ENCODE data around the gene KRT34. TPM values are rescaled to one million over a fixed set of nuclear protein-coding genes. Genes with fewer than 3 reads are reported as not detected.
"Not testable (repeated sequence)": the region's sequence is repeated elsewhere in the genome, so short reads cannot be mapped to it uniquely, and the experiment has no call there.

The KRT34 gene
- not detected for total RNA-seq
- long read RNA-seq = 0 reads

GRCh38 chr17:41381943-41382342 lies at the start of gene KRT34:
KRT34 (minus strand) TSS chr17:41382306; CDS start chr17:41382246, 60 bp downstream.
- DNase-seq; intact Hi-C loops (cut with micrococcal nuclease); H3K4me3 ChIP-seq; H3K27ac ChIP-seq (replicated peaks); H3K4me1 ChIP-seq; H3K36me3 ChIP-seq: not testable (repeated sequence)
- H3K27me3 ChIP-seq (ENCODE audit: low read depth) = peaks cover 53% of the 10 kb centered on the region
- peaks cover 17% of the 10 kb centered on the region for H3K9me3 ChIP-seq (replicated peaks)

GRCh38 chr17:41430376-41430775 lies 48.3 kb upstream of the KRT34 start:
- DNase-seq; H3K4me1 ChIP-seq; H3K4me3 ChIP-seq; H3K9me3 ChIP-seq (replicated peaks); H3K27ac ChIP-seq (replicated peaks); intact Hi-C loops (cut with micrococcal nuclease); H3K36me3 ChIP-seq: not testable (repeated sequence)
- peaks cover 75% of the 10 kb centered on the region for H3K27me3 ChIP-seq (ENCODE audit: low read depth)

- Histone ChIP-seq H3K36me3 (no peaks in the 10 kb centered on the region), H3K27ac (replicated peaks) (no peak overlapping the region), H3K9me3 (replicated peaks) (no peaks in the 10 kb centered on the region), H3K4me3 (no peak overlapping the region), H3K4me1 (peaks cover 7% of the 10 kb centered on the region), H3K27me3 (ENCODE audit: low read depth) (peaks cover 79% of the 10 kb centered on the region)
- intact Hi-C loops (cut with micrococcal nuclease) = no loop called here
- no peak for TF ChIP-seq CTCF (IDR thresholded peaks at IDR 0.05; ENCODE audit: borderline replicate concordance)
- no peak for DNase-seq
Measured at GRCh38 chr17:41429667-41430066, 47.6 kb upstream of the KRT34 start.

- Histone ChIP-seq H3K36me3 (no peaks in the 10 kb centered on the region), H3K9me3 (replicated peaks) (no peaks in the 10 kb centered on the region), H3K27ac (replicated peaks) (no peak overlapping the region), H3K4me1 (no peaks in the 10 kb centered on the region), H3K4me3 (no peak overlapping the region), H3K27me3 (ENCODE audit: low read depth) (peaks cover 88% of the 10 kb centered on the region)
- intact Hi-C loops (cut with micrococcal nuclease) = no loop called here
- TF ChIP-seq CTCF (IDR thresholded peaks at IDR 0.05; ENCODE audit: borderline replicate concordance) = no peak
- DNase-seq = no peak
Measured at GRCh38 chr17:41428591-41429291, 46.6 kb upstream of the KRT34 start.

- intact Hi-C loops (cut with micrococcal nuclease) = no loop called here
- H3K27ac ChIP-seq (replicated peaks) = no peak within 1 kb of the TSS
- TF ChIP-seq CTCF (IDR thresholded peaks at IDR 0.05; ENCODE audit: borderline replicate concordance) = no peak
- peaks cover 72% of the 10 kb centered on the region for H3K27me3 ChIP-seq (ENCODE audit: low read depth)
- H3K9me3 ChIP-seq (replicated peaks) = no peaks in the 10 kb centered on the region
- no peak within 1 kb of the TSS for H3K4me3 ChIP-seq
- DNase-seq = no peak
- H3K4me1 ChIP-seq = no peaks in the 10 kb centered on the region
- no peaks in the 10 kb centered on the region for H3K36me3 ChIP-seq
Measured at GRCh38 chr17:41424111-41424635, 42.1 kb upstream of the KRT34 start, which contains the start of gene KRT37. KRT37 (minus strand) TSS chr17:41424585; CDS start chr17:41424523, 62 bp downstream.

- H3K9me3 ChIP-seq (replicated peaks); DNase-seq; H3K27ac ChIP-seq (replicated peaks); H3K4me3 ChIP-seq; intact Hi-C loops (cut with micrococcal nuclease); H3K36me3 ChIP-seq; H3K4me1 ChIP-seq: not testable (repeated sequence)
- H3K27me3 ChIP-seq (ENCODE audit: low read depth) = peaks cover 64% of the 10 kb centered on the region
Measured at GRCh38 chr17:41422586-41422985, 40.5 kb upstream of the KRT34 start.

- intact Hi-C loops (cut with micrococcal nuclease) = no loop called here
- TF ChIP-seq CTCF (IDR thresholded peaks at IDR 0.05; ENCODE audit: borderline replicate concordance) = no peak
- DNase-seq = no peak
Measured at GRCh38 chr17:41421617-41422016, 39.5 kb upstream of the KRT34 start.

More at GRCh38 chr17:41421617-41422016, 39.5 kb upstream of the KRT34 start:
- peaks cover 56% of the 10 kb centered on the region for H3K27me3 ChIP-seq (ENCODE audit: low read depth)
- H3K36me3 ChIP-seq = no peaks in the 10 kb centered on the region
- no peaks in the 10 kb centered on the region for H3K9me3 ChIP-seq (replicated peaks)
- H3K4me3 ChIP-seq = no peak overlapping the region
- peaks cover 5% of the 10 kb centered on the region for H3K4me1 ChIP-seq
- no peak overlapping the region for H3K27ac ChIP-seq (replicated peaks)
